Mesothelial cell of epicardium (in vitro differentiated cells): ENCODE data around the gene RFWD3. TPM values are rescaled to one million over a fixed set of nuclear protein-coding genes. Genes with fewer than 3 reads are reported as not detected.

Source experiments
- DNase-seq, 2 experiments: peaks; one replicate each; pipeline ENCODE4 v3.0.0; 2021; ENCODE audit warnings: low spot score in 2 of 2; ENCODE audit not compliant: unreplicated experiment in 2 of 2
- H3K27ac Mint-ChIP-seq: 2 replicates; pipeline ENCODE4 v1.8.0; 2021; ENCODE audit warnings: mixed read lengths
- H3K27me3 Mint-ChIP-seq: 2 replicates; pipeline ENCODE4 v1.8.0; 2021; ENCODE audit warnings: low read depth, mixed read lengths
- H3K36me3 Mint-ChIP-seq: 2 replicates; pipeline ENCODE4 v1.8.0; 2021; ENCODE audit warnings: mixed read lengths
- H3K4me1 Mint-ChIP-seq: 2 replicates; pipeline ENCODE4 v1.8.0; 2021; ENCODE audit warnings: mixed read lengths
- H3K4me3 Mint-ChIP-seq: 2 replicates; pipeline ENCODE4 v1.8.0; 2021; ENCODE audit warnings: mild to moderate bottlenecking, moderate library complexity, mixed read lengths
- H3K9me3 Mint-ChIP-seq: 2 replicates; pipeline ENCODE4 v1.8.0; 2021; ENCODE audit warnings: mixed read lengths
- CTCF ChIP-seq: fragments of 200-600 bp; sonication (generic); IDR thresholded peaks from one replicate; pipeline ENCODE4 v1.5.0; 2021; ENCODE audit warnings: antibody characterized with exemption; ENCODE audit not compliant: unreplicated experiment
- total RNA-seq: library from RNA; stranded (reverse); gene quantifications from 3 replicates; pipeline ENCODE4 v1.2.1, GENCODE V29; 2021

The RFWD3 gene
- total RNA-seq, 1 donor from 2014 or later, result 36.8 TPM

- no peaks in the 10 kb centered on the region for H3K9me3 Mint-ChIP-seq
- no peaks in the 10 kb centered on the region for H3K4me1 Mint-ChIP-seq
- no peak overlapping the region for H3K27ac Mint-ChIP-seq
- no peak for TF ChIP-seq CTCF
- H3K36me3 Mint-ChIP-seq, result peaks cover 15% of the 10 kb centered on the region
- H3K27me3 Mint-ChIP-seq, result no peaks in the 10 kb centered on the region
- H3K4me3 Mint-ChIP-seq, result no peak overlapping the region
- no peak for DNase-seq
These were observed 28.8 kb downstream of the RFWD3 start for GRCh38 chr16:74637742-74638453.

- no peak overlapping the region for H3K27ac Mint-ChIP-seq
- no peak overlapping the region for H3K4me3 Mint-ChIP-seq
- DNase-seq, result no peak
- peaks cover 24% of the 10 kb centered on the region for H3K36me3 Mint-ChIP-seq
- H3K9me3 Mint-ChIP-seq, result no peaks in the 10 kb centered on the region
- no peaks in the 10 kb centered on the region for H3K4me1 Mint-ChIP-seq
- no peaks in the 10 kb centered on the region for H3K27me3 Mint-ChIP-seq
- no peak for TF ChIP-seq CTCF
These were observed 31.4 kb downstream of the RFWD3 start for GRCh38 chr16:74635303-74635702.

- Mint-ChIP-seq H3K4me3 (no peak overlapping the region), H3K9me3 (no peaks in the 10 kb centered on the region), H3K4me1 (no peaks in the 10 kb centered on the region), H3K27me3 (no peaks in the 10 kb centered on the region), H3K36me3 (peaks cover 25% of the 10 kb centered on the region), H3K27ac (no peak overlapping the region)
- no peak for TF ChIP-seq CTCF
- DNase-seq, result no peak
These were observed 33.0 kb downstream of the RFWD3 start for GRCh38 chr16:74633686-74634085.

- Mint-ChIP-seq H3K4me1 (no peaks in the 10 kb centered on the region), H3K36me3 (peaks cover 18% of the 10 kb centered on the region), H3K27ac (no peak overlapping the region), H3K27me3 (no peaks in the 10 kb centered on the region), H3K9me3 (no peaks in the 10 kb centered on the region), H3K4me3 (no peak overlapping the region)
- TF ChIP-seq CTCF, result no peak
- no peak for DNase-seq
These were observed 39.0 kb downstream of the RFWD3 start for GRCh38 chr16:74627506-74628220.

GRCh38 chr16:74626741-74627416 lies 39.8 kb downstream of the RFWD3 start:
- Mint-ChIP-seq H3K4me1 (no peaks in the 10 kb centered on the region), H3K4me3 (no peak overlapping the region), H3K27me3 (no peaks in the 10 kb centered on the region), H3K36me3 (peaks cover 16% of the 10 kb centered on the region), H3K27ac (no peak overlapping the region), H3K9me3 (no peaks in the 10 kb centered on the region)
- TF ChIP-seq CTCF, result no peak
- DNase-seq, result no peak
